ENCODE measurements around the gene SPATA19. TPM values are rescaled to one million over a fixed set of nuclear protein-coding genes. Genes with fewer than 3 reads are reported as not detected.
A peak's percentile ranks its signal among the peaks of the same experiment; 100 is the strongest.

SPATA19 gene
- total and polyA plus RNA-seq, 2 of the 4 experiments (the other 2 are of a cell fraction): not detected

GRCh38 chr11:133840479-133840941 is 4.8 kb downstream of the SPATA19 start:
- Histone ChIP-seq H3K18ac (ENCODE audit: low read depth, low read length) (no peak overlapping the region), H3K79me1 (ENCODE audit: low read depth in 1 of 2, low read length in 2 of 2) (no peaks in the 10 kb centered on the region), H3K27me3 (ENCODE audit: control insufficient read depth, insufficient read depth, low read length) (no peaks in the 10 kb centered on the region), H3K4me1 (ENCODE audit: control insufficient read depth, insufficient read depth, low read length) (no peaks in the 10 kb centered on the region), H4K8ac (ENCODE audit: low read depth in 2 of 2, low read length in 2 of 2) (no peak overlapping the region), H3K56ac (ENCODE audit: extremely low read depth, insufficient read depth, low read length) (no peak overlapping the region), H3K4ac (ENCODE audit: low read depth, low read length) (no peak overlapping the region), H4K20me1 (ENCODE audit: insufficient read depth, low read length) (no peaks in the 10 kb centered on the region), H3K4me2 (ENCODE audit: low read depth, low read length) (no peak overlapping the region), H2BK15ac (ENCODE audit: low read depth, low read length) (no peak overlapping the region), H2AFZ (replicated peaks; ENCODE audit: low read length, poor library complexity) (no peak overlapping the region), H3K9me3 (ENCODE audit: control insufficient read depth, insufficient read depth, low read length) (peaks cover 39% of the 10 kb centered on the region), H3K4me3 (ENCODE audit: insufficient read depth, low read depth, low read length) (no peak overlapping the region), H2BK20ac (ENCODE audit: low read depth, low read length) (no peak overlapping the region), H3K36me3 (ENCODE audit: control insufficient read depth, insufficient read depth, low read length) (no peaks in the 10 kb centered on the region), H2BK5ac (ENCODE audit: low read depth, low read length, poor library complexity, severe bottlenecking) (no peak overlapping the region), H4K5ac (ENCODE audit: low read depth, low read length) (no peak overlapping the region), H2AK5ac (ENCODE audit: low read depth, low read length) (no peak overlapping the region), H2AK9ac (replicated peaks; ENCODE audit: low read depth, low read length, poor library complexity) (peak overlapping the region; percentile 16), H2BK120ac (ENCODE audit: low read depth, low read length) (no peak overlapping the region), H3K9ac (ENCODE audit: low read depth, low read length) (no peak overlapping the region), H3K23ac (ENCODE audit: low read depth, low read length) (no peak overlapping the region), H3K9me1 (ENCODE audit: insufficient read depth, low read length) (no peaks in the 10 kb centered on the region), H3K14ac (replicated peaks; ENCODE audit: low read depth, low read length) (no peak overlapping the region), H3K27ac (ENCODE audit: insufficient read depth, low read length) (no peak overlapping the region), H4K91ac (ENCODE audit: insufficient read depth, low read depth, low read length) (no peak overlapping the region)
- 58% methylated on average over 2 of the region's 7 CpGs; no CpG with 5 or more reads in 1 of the 2 experiments for WGBS, 2 experiments (ENCODE audit: extremely low coverage in 2 of 2, insufficient read length in 1 of 2)
- DNase-seq (no peak), ATAC-seq (ENCODE audit: low read depth) (no peak)
- no peak for TF ChIP-seq ELK1 (IDR thresholded peaks at IDR 0.05; ENCODE audit: borderline replicate concordance, low read depth, low read length)
- TF ChIP-seq SMC3 (IDR thresholded peaks at IDR 0.05; ENCODE audit: low read depth, low read length): no peak
- in situ Hi-C loops (cut with MboI; ENCODE audit: low sequenced_read_pairs) (no loop called here), intact Hi-C loops (cut with micrococcal nuclease) (no loop called here), dilution Hi-C loops (cut with HindIII; ENCODE audit: low sequenced_read_pairs, unreplicated experiment) (no loop called here)
- ChIA-PET CTCF (no interaction called here), POLR2A (ENCODE audit: unreplicated experiment) (no interaction called here)
- no TSS peak for BruUV-seq (replicated peaks)
